CD4-positive, alpha-beta memory T cell (primary cell): ENCODE measurements around the gene CCDC57. TPM values are rescaled to one million over a fixed set of nuclear protein-coding genes. Genes with fewer than 3 reads are reported as not detected.

Source experiments
- CTCF ChIA-PET: fragments of 350-600 bp; sonication (Branson Sonifier 250); formaldehyde crosslinking; loops from one replicate; lab custom pipeline; 2021; ENCODE audit warnings: inconsistent platforms; ENCODE audit not compliant: partially characterized antibody; lab: Charles Lee
- POLR2A ChIA-PET: fragments of 350-600 bp; sonication (Branson Sonifier 250); formaldehyde crosslinking; loops from one replicate; lab custom pipeline; 2021; ENCODE audit not compliant: partially characterized antibody; lab: Charles Lee
- DNase-seq, 5 donors: peaks; one replicate each; pipeline versions ENCODE4 v3.0.0 to v3.0.0-alpha.2; 2020 to 2022; ENCODE audit warnings: mixed read lengths in 1 of 5
- H3K27ac ChIP-seq: one replicate; pipeline ENCODE4 v1.7.0; 2013; ENCODE audit warnings: low read depth, low read length
- H3K27me3 ChIP-seq: 2 replicates; pipeline ENCODE4 v1.7.0; 2013; ENCODE audit warnings: mild to moderate bottlenecking, low read length, moderate library complexity; ENCODE audit not compliant: insufficient read depth
- H3K36me3 ChIP-seq: 2 replicates; pipeline ENCODE4 v1.7.0; 2013; ENCODE audit warnings: mild to moderate bottlenecking, low read length, moderate library complexity; ENCODE audit not compliant: insufficient read depth
- H3K4me1 ChIP-seq: 2 replicates; pipeline ENCODE4 v1.7.0; 2013; ENCODE audit warnings: mild to moderate bottlenecking, low read length, moderate library complexity; ENCODE audit not compliant: insufficient read depth
- H3K4me3 ChIP-seq, 2 donors: one replicate each; pipeline ENCODE4 v1.7.0; 2013; ENCODE audit warnings: low read length in 2 of 2, mild to moderate bottlenecking in 1 of 2
- H3K9me3 ChIP-seq, 2 donors: one replicate each; pipeline ENCODE4 v1.7.0; 2013; ENCODE audit warnings: low read length in 2 of 2, control low read depth in 1 of 2; ENCODE audit not compliant: control insufficient read depth in 1 of 2
- H3K27ac Mint-ChIP-seq, 7 donors: one replicate each; pipeline ENCODE4 v1.8.0; 2020 to 2021; ENCODE audit warnings: mixed read lengths in 7 of 7, mild to moderate bottlenecking in 6 of 7, inconsistent platforms in 3 of 7, moderate library complexity in 3 of 7
- H3K27me3 Mint-ChIP-seq, 2 donors: one replicate each; pipeline ENCODE4 v1.8.0; 2020 to 2021; ENCODE audit warnings: mixed read lengths in 2 of 2
- H3K36me3 Mint-ChIP-seq, 2 donors: one replicate each; pipeline ENCODE4 v1.8.0; 2020 to 2021; ENCODE audit warnings: mixed read lengths in 2 of 2, inconsistent platforms in 1 of 2, mild to moderate bottlenecking in 1 of 2
- H3K4me1 Mint-ChIP-seq, 4 donors: one replicate each; pipeline ENCODE4 v1.8.0; 2020 to 2021; ENCODE audit warnings: mixed read lengths in 4 of 4, mild to moderate bottlenecking in 1 of 4
- H3K4me3 Mint-ChIP-seq, 8 donors: one replicate each; pipeline ENCODE4 v1.8.0; 2020 to 2021; ENCODE audit warnings: mixed read lengths in 8 of 8, mild to moderate bottlenecking in 7 of 8, moderate library complexity in 6 of 8, inconsistent platforms in 3 of 8
- H3K9me3 Mint-ChIP-seq, 8 donors: one replicate each; pipeline ENCODE4 v1.8.0; 2020 to 2021; ENCODE audit warnings: mixed read lengths in 8 of 8, mild to moderate bottlenecking in 5 of 8, inconsistent platforms in 3 of 8, moderate library complexity in 1 of 8
- intact Hi-C: fragments of 100-400 bp; cut with micrococcal nuclease; formaldehyde crosslinking; loops from one replicate; pipeline ENCODE4 v1.15.1; 2023
- polyA plus RNA-seq, 2 donors: library from polyadenylated mRNA; unstranded; fragments of 300-500 nt; fragmentation: Illumina TruSeq; gene quantifications; one replicate each; pipeline ENCODE4 v1.2.3, GENCODE V29; 2021
- total RNA-seq, 2 experiments: library from RNA; stranded (reverse); gene quantifications; one replicate each; pipeline ENCODE4 v1.2.3, GENCODE V29; 2021

Gene CCDC57
- total and polyA plus RNA-seq, 4 experiments from 2014 or later = 41.6 to 88.7 (median 62.0) TPM

- H3K27ac Mint-ChIP-seq = peak overlapping the region in 2 of 7 donors; percentile 9 to 61
- no peaks in the 10 kb centered on the region for H3K4me1 ChIP-seq
- no peak for DNase-seq
- H3K9me3 ChIP-seq = no peaks in the 10 kb centered on the region
- no peaks in the 10 kb centered on the region for H3K9me3 Mint-ChIP-seq
- H3K27ac ChIP-seq = no peak overlapping the region
- no peak overlapping the region for H3K4me3 Mint-ChIP-seq
- H3K4me1 Mint-ChIP-seq = peaks cover 0 to 2% (median 0%) of the 10 kb centered on the region in 4 donors
- CTCF ChIA-PET = no interaction called here
- no peaks in the 10 kb centered on the region for H3K27me3 ChIP-seq
- H3K27me3 Mint-ChIP-seq = no peaks in the 10 kb centered on the region
- POLR2A ChIA-PET = no interaction called here
- peaks cover 20 to 27% of the 10 kb centered on the region in 2 donors for H3K36me3 Mint-ChIP-seq
- H3K36me3 ChIP-seq = peaks cover 5% of the 10 kb centered on the region
- no peak overlapping the region for H3K4me3 ChIP-seq
- intact Hi-C loops = no loop called here
Measured at GRCh38 chr17:82161216-82161615, 51.4 kb downstream of the CCDC57 start.

GRCh38 chr17:82160075-82160474 lies 52.6 kb downstream of the CCDC57 start:
- Mint-ChIP-seq H3K4me3 (no peak overlapping the region), H3K36me3 (peaks cover 15 to 27% of the 10 kb centered on the region in 2 donors), H3K4me1 (peaks cover 0 to 2% (median 0%) of the 10 kb centered on the region in 4 donors), H3K27me3 (no peaks in the 10 kb centered on the region), H3K27ac (peak overlapping the region in 1 of 7 donors; percentile 42), H3K9me3 (no peaks in the 10 kb centered on the region)
- ChIA-PET CTCF (no interaction called here), POLR2A (no interaction called here)
- H3K4me3 ChIP-seq = no peak overlapping the region
- H3K27me3 ChIP-seq = no peaks in the 10 kb centered on the region
- H3K36me3 ChIP-seq = peaks cover 5% of the 10 kb centered on the region
- no peaks in the 10 kb centered on the region for H3K4me1 ChIP-seq
- DNase-seq = no peak
- no peak overlapping the region for H3K27ac ChIP-seq
- intact Hi-C loops = no loop called here
- H3K9me3 ChIP-seq = no peaks in the 10 kb centered on the region

GRCh38 chr17:82158825-82159224 lies 53.8 kb downstream of the CCDC57 start:
- no peak for DNase-seq
- Histone ChIP-seq H3K27me3 (no peaks in the 10 kb centered on the region), H3K36me3 (peaks cover 5% of the 10 kb centered on the region), H3K9me3 (no peaks in the 10 kb centered on the region), H3K4me3 (no peak overlapping the region), H3K27ac (no peak overlapping the region), H3K4me1 (peaks cover 5% of the 10 kb centered on the region)
- intact Hi-C loops = no loop called here
- Mint-ChIP-seq H3K27me3 (no peaks in the 10 kb centered on the region), H3K27ac (no peak overlapping the region), H3K4me1 (peaks cover 1 to 3% (median 3%) of the 10 kb centered on the region in 4 donors), H3K9me3 (no peaks in the 10 kb centered on the region), H3K36me3 (peaks cover 17 to 24% of the 10 kb centered on the region in 2 donors), H3K4me3 (no peak overlapping the region)
- ChIA-PET POLR2A (no interaction called here), CTCF (no interaction called here)

- peaks cover 17% of the 10 kb centered on the region in 2 donors for H3K36me3 Mint-ChIP-seq
- ChIA-PET POLR2A (interaction anchor here (1.0 kb wide), 1 partner anchor 50 kb away, joined by 3 read pairs; no protein-coding TSS in a partner anchor), CTCF (interaction anchor here (7.3 kb wide), 1 partner anchor 127 kb away, joined by 70 read pairs; the partner anchor contains the start of gene RAC3)
- no peaks in the 10 kb centered on the region for H3K9me3 ChIP-seq
- H3K9me3 Mint-ChIP-seq = no peaks in the 10 kb centered on the region
- no peak for DNase-seq
- no peak overlapping the region for H3K27ac Mint-ChIP-seq
- no peaks in the 10 kb centered on the region for H3K27me3 ChIP-seq
- no peak overlapping the region for H3K27ac ChIP-seq
- peaks cover 9% of the 10 kb centered on the region for H3K4me1 ChIP-seq
- no peak overlapping the region for H3K4me3 Mint-ChIP-seq
- intact Hi-C loops = no loop called here
- H3K36me3 ChIP-seq = peaks cover 5% of the 10 kb centered on the region
- H3K27me3 Mint-ChIP-seq = no peaks in the 10 kb centered on the region
- H3K4me1 Mint-ChIP-seq = peaks cover 5 to 7% (median 6%) of the 10 kb centered on the region in 4 donors
- H3K4me3 ChIP-seq = no peak overlapping the region
Measured at GRCh38 chr17:82157046-82158035, 55.3 kb downstream of the CCDC57 start.

GRCh38 chr17:82156284-82156925 lies 56.2 kb downstream of the CCDC57 start:
- Mint-ChIP-seq H3K27ac (peak overlapping the region in 1 of 7 donors; percentile 47), H3K4me1 (peaks cover 5 to 7% (median 6%) of the 10 kb centered on the region in 4 donors), H3K27me3 (no peaks in the 10 kb centered on the region), H3K9me3 (no peaks in the 10 kb centered on the region), H3K4me3 (no peak overlapping the region), H3K36me3 (peaks cover 14% of the 10 kb centered on the region in 2 donors)
- ChIA-PET POLR2A (no interaction called here), CTCF (interaction anchor here (7.3 kb wide), 1 partner anchor 126 kb away, joined by 70 read pairs; the partner anchor contains the start of gene RAC3)
- H3K36me3 ChIP-seq = peaks cover 5% of the 10 kb centered on the region
- DNase-seq = no peak
- no peaks in the 10 kb centered on the region for H3K27me3 ChIP-seq
- H3K27ac ChIP-seq = no peak overlapping the region
- H3K9me3 ChIP-seq = no peaks in the 10 kb centered on the region
- H3K4me1 ChIP-seq = peaks cover 9% of the 10 kb centered on the region
- H3K4me3 ChIP-seq = no peak overlapping the region
- intact Hi-C loops = no loop called here

GRCh38 chr17:82155606-82156005 lies 57.0 kb downstream of the CCDC57 start:
- no peaks in the 10 kb centered on the region for H3K27me3 ChIP-seq
- H3K36me3 ChIP-seq = peaks cover 5% of the 10 kb centered on the region
- Mint-ChIP-seq H3K4me1 (peaks cover 5 to 7% (median 6%) of the 10 kb centered on the region in 4 donors), H3K27ac (no peak overlapping the region), H3K4me3 (no peak overlapping the region), H3K9me3 (no peaks in the 10 kb centered on the region), H3K27me3 (no peaks in the 10 kb centered on the region), H3K36me3 (peaks cover 11 to 14% of the 10 kb centered on the region in 2 donors)
- DNase-seq = no peak
- no peaks in the 10 kb centered on the region for H3K9me3 ChIP-seq
- H3K4me3 ChIP-seq = no peak overlapping the region
- H3K27ac ChIP-seq = no peak overlapping the region
- ChIA-PET CTCF (interaction anchor here (0.6 to 7.3 kb wide), 6 partner anchors 28 to 188 kb away, joined by 3 to 70 read pairs (median 4); partner anchors contain the start of genes DCXR and RAC3), POLR2A (interaction anchor here (1.0 to 1.5 kb wide), 2 partner anchors 57 to 90 kb away, joined by 3 to 5 read pairs; partner anchors contain the start of genes DUS1L and FASN)
- intact Hi-C loops = loop anchor here (2.0 kb wide), 1 partner anchor 57 kb away; the partner anchor contains the start of gene FASN
- peaks cover 9% of the 10 kb centered on the region for H3K4me1 ChIP-seq
